ENCODE results near the gene TRIM7.
A peak's percentile ranks its signal among the peaks of the same experiment; 100 is the strongest.

Gene TRIM7

DNA sequence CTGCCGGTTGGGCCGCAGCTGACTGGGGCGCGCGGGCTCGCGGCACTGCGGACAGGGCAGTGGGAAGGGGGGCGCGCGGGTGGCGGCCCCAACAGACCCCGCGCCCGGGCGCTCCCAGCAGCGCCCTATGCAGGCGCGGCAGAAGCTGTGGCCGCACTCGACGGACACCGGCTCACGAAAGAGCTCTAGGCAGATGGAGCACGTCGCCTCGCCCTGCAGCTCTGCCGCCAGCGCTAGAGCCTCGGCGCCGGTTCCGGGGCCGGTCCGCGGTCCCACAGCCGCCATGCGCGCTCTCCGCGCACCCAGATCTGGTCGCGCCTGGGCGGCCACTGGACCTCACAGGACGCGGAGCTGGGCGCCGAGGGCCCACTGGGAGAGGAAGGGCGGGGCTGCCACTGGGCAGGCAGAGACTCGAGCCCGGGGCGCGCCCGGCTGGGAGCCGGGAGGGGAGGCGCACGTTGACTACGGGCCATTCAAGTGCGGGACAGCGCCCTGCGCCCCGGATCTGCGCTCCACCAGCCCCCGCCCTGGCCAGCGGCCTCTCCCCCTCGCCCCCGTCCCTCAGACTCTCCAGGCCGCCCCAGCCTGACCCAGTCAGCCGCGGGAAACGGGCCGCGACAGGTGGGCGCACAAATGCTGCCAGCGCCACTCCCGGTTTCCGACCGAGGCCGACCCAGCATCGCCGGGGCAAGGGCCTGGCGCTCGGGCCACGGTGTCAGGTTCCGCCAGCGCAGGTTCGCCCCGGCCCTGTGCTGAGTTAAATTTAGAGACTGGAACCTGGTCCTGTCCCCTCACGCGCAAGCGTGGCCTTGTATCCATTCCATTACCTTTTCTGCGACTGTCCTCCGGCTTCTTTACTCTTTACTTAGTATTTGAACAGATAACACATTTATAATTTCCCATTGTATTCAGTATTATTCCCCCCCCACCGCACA lies at the start of gene TRIM7:
TSS of gene TRIM7 (minus strand) at position 371 of the 935 bp plus-strand sequence. CDS start at position 285, 86 bp downstream.
- H3K27ac ChIP-seq = peak within 1 kb of the TSS; percentile 95

DNA sequence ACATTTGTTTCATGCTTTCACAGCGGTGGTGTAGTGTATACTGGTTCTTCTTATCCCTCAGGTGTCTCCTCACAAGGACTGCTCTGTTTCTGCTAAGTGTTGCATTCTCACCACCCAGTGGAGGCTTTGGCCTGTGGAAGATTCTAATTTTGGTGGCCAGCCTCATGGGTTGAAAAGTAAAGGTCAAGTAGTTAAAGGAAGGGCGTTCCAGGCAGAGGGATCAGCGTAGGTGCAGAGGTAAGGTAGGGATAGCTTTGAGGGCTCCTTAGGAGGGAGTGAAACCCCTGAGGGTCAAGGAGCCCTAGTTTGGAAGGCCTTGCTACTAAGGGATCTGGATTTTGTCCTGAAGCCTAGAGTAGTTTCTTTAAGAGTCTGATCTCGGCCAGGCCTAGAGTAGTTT lies 43.3 kb upstream of the TRIM7 start:
- TF ChIP-seq, protein P1, sequence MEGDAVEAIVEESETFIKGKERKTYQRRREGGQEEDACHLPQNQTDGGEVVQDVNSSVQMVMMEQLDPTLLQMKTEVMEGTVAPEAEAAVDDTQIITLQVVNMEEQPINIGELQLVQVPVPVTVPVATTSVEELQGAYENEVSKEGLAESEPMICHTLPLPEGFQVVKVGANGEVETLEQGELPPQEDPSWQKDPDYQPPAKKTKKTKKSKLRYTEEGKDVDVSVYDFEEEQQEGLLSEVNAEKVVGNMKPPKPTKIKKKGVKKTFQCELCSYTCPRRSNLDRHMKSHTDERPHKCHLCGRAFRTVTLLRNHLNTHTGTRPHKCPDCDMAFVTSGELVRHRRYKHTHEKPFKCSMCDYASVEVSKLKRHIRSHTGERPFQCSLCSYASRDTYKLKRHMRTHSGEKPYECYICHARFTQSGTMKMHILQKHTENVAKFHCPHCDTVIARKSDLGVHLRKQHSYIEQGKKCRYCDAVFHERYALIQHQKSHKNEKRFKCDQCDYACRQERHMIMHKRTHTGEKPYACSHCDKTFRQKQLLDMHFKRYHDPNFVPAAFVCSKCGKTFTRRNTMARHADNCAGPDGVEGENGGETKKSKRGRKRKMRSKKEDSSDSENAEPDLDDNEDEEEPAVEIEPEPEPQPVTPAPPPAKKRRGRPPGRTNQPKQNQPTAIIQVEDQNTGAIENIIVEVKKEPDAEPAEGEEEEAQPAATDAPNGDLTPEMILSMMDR (IDR thresholded peaks at IDR 0.05) = no peak
- TF ChIP-seq ZFX (IDR thresholded peaks at IDR 0.05; ENCODE audit: borderline replicate concordance) = no peak
- H3K27ac ChIP-seq = peak overlapping the region; percentile 97

More for the DNA sequence above, at the start of gene TRIM7:
- TF ChIP-seq ZFX (IDR thresholded peaks at IDR 0.05; ENCODE audit: borderline replicate concordance) = no peak
- TF ChIP-seq, protein P1 (IDR thresholded peaks at IDR 0.05) = no peak

DNA sequence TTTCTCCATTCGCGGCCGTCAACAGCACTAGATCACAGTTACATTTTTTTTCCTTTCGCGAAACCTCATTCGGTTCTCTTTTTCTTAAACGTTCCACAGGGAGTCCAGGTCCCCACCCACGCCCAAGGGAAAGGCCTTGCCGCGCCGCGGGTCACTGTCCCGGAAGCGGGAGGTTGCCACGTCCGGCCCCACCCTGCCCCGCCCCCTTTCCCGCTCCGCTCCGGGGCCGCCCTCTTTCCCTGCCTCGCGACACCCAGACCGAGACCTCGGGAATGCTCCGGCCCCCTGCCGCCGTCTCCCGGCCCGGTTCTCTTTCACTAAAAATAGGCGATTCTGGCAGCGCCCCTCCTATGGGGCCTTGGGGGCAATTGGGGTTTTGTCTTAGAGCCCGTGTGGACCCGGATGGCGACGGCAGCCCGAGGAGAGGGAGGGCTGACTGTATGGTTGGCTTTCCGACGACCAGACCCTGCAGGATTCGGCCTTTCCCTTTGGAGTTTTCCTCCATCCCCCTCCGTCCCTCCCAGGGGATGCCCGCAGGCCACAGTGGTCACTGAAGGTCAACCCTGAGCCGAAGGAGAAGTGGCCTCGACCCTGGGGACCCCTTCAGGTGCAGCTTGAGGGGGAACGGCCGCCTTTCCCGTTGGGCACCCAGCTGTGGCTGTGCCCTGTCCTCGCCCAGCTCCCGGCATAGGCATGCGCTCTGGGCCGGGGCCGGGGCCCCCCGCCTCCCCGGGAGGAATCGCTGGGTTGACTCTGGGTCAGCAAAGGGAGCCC lies 41.5 kb upstream of the TRIM7 start:
- H3K27ac ChIP-seq = peak overlapping the region; percentile 97
- no peak for TF ChIP-seq ZFX (IDR thresholded peaks at IDR 0.05; ENCODE audit: borderline replicate concordance)
- TF ChIP-seq, protein P1 (IDR thresholded peaks at IDR 0.05) = no peak

DNA sequence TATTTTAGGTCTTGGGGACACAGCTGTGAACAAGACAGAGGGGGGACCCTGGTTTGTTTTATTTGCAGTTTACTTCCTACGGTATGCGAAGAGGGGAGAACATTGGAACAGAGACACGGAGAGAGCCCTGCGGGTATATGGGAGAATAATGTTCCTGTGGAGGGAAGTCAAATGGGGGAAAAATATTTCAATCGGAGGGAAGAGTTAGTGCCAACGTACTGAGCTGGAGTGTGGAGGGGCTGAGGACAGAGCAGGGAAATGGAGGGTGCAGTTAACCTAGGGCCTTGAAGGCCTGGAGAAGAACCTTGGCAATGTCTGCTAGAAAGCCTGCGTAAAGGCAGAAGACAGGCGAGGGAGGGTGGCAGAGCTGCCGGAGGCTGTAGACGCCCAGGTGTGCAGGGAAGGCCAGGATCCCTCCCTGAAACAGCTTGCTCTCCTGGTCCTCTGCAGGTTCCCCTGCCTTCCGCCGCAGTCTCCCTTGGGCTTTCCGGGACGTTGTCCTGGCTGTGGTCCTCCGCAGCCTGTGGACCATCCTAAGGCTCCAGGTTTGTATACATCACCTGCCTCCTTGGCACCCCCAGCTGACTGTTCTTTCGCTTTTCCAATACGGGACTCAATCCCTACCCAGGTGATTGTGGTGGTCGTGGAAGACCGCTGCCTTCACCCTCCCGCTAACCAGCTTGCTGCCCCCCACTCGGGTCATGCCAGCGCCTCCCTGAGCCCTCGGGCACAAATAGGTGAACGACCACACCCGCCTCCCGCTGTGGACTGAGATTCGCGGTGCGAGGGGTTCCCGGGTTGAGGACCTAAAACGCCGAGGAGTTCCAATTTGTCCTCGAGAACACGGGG lies 40.7 kb upstream of the TRIM7 start:
- TF ChIP-seq ZFX (IDR thresholded peaks at IDR 0.05; ENCODE audit: borderline replicate concordance) = no peak
- TF ChIP-seq, protein P1 (IDR thresholded peaks at IDR 0.05) = no peak
- peak overlapping the region; percentile 97 for H3K27ac ChIP-seq

DNA sequence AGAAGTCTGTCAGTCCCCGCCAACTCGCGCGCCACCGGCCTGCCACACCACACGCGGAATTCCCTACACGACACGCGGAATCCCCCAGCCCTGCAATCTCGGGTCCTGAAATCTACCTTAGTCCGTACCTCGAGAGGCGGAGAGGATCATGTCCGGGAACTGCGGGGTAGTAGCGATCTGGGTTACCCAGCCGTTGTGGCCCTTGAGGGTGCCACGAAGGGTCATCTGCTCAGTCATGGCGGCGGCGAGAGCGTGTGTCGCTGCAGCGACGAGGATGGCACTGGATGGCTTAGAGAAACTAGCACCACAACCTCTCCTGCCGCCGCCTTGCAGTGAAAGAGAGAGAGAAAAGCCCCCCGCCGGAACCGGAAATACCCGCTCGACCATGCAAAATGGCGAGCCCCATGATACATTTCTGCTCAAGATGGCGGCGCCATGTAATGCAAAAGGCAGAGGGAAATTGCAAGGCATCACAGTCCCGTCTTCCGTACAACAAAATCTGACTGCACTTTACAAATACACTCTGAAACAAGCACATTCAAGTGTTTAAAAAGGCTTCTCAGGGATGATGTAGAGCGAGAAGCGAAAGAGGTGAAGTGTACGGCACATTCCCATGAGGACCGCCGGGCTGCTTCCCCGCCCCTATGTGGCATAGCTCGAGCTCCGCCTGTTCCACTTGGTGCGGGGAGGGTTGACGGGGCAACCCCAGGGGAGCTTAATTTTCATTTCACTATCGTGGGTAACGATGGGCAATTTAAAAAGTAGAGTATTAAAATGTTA lies 38.8 kb upstream of the TRIM7 start, which contains the start of gene RACK1:
TSS of gene RACK1 (minus strand) at position 343 of the 780 bp plus-strand sequence. CDS start at position 237, 106 bp downstream.
- no peak for TF ChIP-seq ZFX (IDR thresholded peaks at IDR 0.05; ENCODE audit: borderline replicate concordance)
- TF ChIP-seq, protein P1 (IDR thresholded peaks at IDR 0.05) = no peak

DNA sequence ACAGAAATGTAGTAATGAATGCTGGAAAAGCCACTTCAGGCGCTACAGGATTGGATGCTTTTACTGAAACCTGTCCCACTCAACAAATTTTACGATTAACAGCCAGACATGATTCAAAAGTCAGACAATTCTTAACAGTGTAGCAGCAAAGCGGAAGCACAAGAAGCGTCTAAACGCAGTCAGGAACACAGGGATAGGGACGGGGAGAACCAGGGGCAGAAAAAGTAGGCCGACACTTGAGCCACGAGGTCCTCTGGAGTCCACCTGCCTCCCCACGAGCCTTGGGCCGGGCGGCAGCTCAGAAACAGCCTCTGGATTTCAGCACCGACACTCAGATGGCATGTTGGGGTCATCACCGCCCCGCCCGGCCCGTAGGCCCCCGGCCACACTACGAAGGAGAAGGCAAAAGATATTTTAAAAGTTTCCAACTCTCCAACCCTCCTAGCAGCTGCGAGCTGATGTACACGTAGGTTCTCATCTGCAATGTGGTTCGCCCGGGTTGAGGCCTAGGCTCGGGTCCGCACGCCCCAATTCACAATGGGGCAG lies 38.1 kb upstream of the TRIM7 start:
- H3K27ac ChIP-seq = peak overlapping the region; percentile 97
- TF ChIP-seq, protein P1 (IDR thresholded peaks at IDR 0.05) = no peak
- no peak for TF ChIP-seq ZFX (IDR thresholded peaks at IDR 0.05; ENCODE audit: borderline replicate concordance)

More for the DNA sequence above, 38.8 kb upstream of the TRIM7 start, which contains the start of gene RACK1:
- peak within 1 kb of the TSS; percentile 97 for H3K27ac ChIP-seq
